ENCODE results near the gene OPCML.

OPCML gene

GRCh38 chr11:133082841-133083488 is 449.3 kb downstream of the OPCML start:
- Histone ChIP-seq H3K36me3 (ENCODE audit: low read depth) (no peaks in the 10 kb centered on the region), H3K4me3 (ENCODE audit: severe bottlenecking) (peak overlapping the region; percentile 17), H3K27ac (ENCODE audit: poor library complexity, severe bottlenecking) (no peak overlapping the region), H3K4me1 (ENCODE audit: insufficient read depth, poor library complexity, severe bottlenecking) (no peaks in the 10 kb centered on the region), H3K27me3 (ENCODE audit: insufficient read depth, poor library complexity, severe bottlenecking) (peaks cover 62% of the 10 kb centered on the region), H3K9me3 (ENCODE audit: severe bottlenecking) (no peaks in the 10 kb centered on the region)
- peak; percentile 90 for TF ChIP-seq CTCF (IDR thresholded peaks at IDR 0.05; ENCODE audit: poor library complexity, severe bottlenecking)
- ATAC-seq (ENCODE audit: low read depth) (peak; percentile 85), DNase-seq (ENCODE audit: low spot score) (no peak)

GRCh38 chr11:133082453-133082781 is 449.9 kb downstream of the OPCML start:
- no peaks in the 10 kb centered on the region for H3K4me1 ChIP-seq (ENCODE audit: insufficient read depth, poor library complexity, severe bottlenecking)
- H3K9me3 ChIP-seq (ENCODE audit: severe bottlenecking), result no peaks in the 10 kb centered on the region
- H3K36me3 ChIP-seq (ENCODE audit: low read depth), result no peaks in the 10 kb centered on the region
- ATAC-seq (ENCODE audit: low read depth), result no peak
- H3K4me3 ChIP-seq (ENCODE audit: severe bottlenecking), result no peak overlapping the region
- H3K27ac ChIP-seq (ENCODE audit: poor library complexity, severe bottlenecking), result no peak overlapping the region
- no peak for TF ChIP-seq CTCF (IDR thresholded peaks at IDR 0.05; ENCODE audit: poor library complexity, severe bottlenecking)
- H3K27me3 ChIP-seq (ENCODE audit: insufficient read depth, poor library complexity, severe bottlenecking), result peaks cover 66% of the 10 kb centered on the region
- DNase-seq (ENCODE audit: low spot score), result no peak

GRCh38 chr11:133081730-133082452 is 450.4 kb downstream of the OPCML start:
- Histone ChIP-seq H3K27me3 (ENCODE audit: insufficient read depth, poor library complexity, severe bottlenecking) (peaks cover 66% of the 10 kb centered on the region), H3K4me1 (ENCODE audit: insufficient read depth, poor library complexity, severe bottlenecking) (no peaks in the 10 kb centered on the region), H3K9me3 (ENCODE audit: severe bottlenecking) (no peaks in the 10 kb centered on the region), H3K27ac (ENCODE audit: poor library complexity, severe bottlenecking) (no peak overlapping the region), H3K4me3 (ENCODE audit: severe bottlenecking) (no peak overlapping the region), H3K36me3 (ENCODE audit: low read depth) (no peaks in the 10 kb centered on the region)
- ATAC-seq (ENCODE audit: low read depth) (no peak), DNase-seq (ENCODE audit: low spot score) (no peak)
- no peak for TF ChIP-seq CTCF (IDR thresholded peaks at IDR 0.05; ENCODE audit: poor library complexity, severe bottlenecking)

- ATAC-seq (ENCODE audit: low read depth) (no peak), DNase-seq (ENCODE audit: low spot score) (no peak)
- no peak overlapping the region for H3K27ac ChIP-seq (ENCODE audit: poor library complexity, severe bottlenecking)
- no peaks in the 10 kb centered on the region for H3K9me3 ChIP-seq (ENCODE audit: severe bottlenecking)
- H3K4me3 ChIP-seq (ENCODE audit: severe bottlenecking), result no peak overlapping the region
- no peak for TF ChIP-seq CTCF (IDR thresholded peaks at IDR 0.05; ENCODE audit: poor library complexity, severe bottlenecking)
- no peaks in the 10 kb centered on the region for H3K4me1 ChIP-seq (ENCODE audit: insufficient read depth, poor library complexity, severe bottlenecking)
- H3K27me3 ChIP-seq (ENCODE audit: insufficient read depth, poor library complexity, severe bottlenecking), result peaks cover 61% of the 10 kb centered on the region
- no peaks in the 10 kb centered on the region for H3K36me3 ChIP-seq (ENCODE audit: low read depth)
Measured at GRCh38 chr11:133081020-133081419, 451.3 kb downstream of the OPCML start.
